Activated CD8-positive, alpha-beta memory T cell treated with anti-CD3 and anti-CD28 coated beads for 1 hour (primary cell): ENCODE results near the gene PHLDA1.
"Not testable (repeated sequence)": the region's sequence is repeated elsewhere in the genome, so short reads cannot be mapped to it uniquely, and the experiment has no call there.

Experiments used
- DNase-seq, 2 donors: peaks; one replicate each; pipeline ENCODE4 v3.0.0-alpha.2; 2020; ENCODE audit warnings: low read depth in 1 of 2; ENCODE audit errors: extremely low read depth in 1 of 2

The PHLDA1 gene

DNA sequence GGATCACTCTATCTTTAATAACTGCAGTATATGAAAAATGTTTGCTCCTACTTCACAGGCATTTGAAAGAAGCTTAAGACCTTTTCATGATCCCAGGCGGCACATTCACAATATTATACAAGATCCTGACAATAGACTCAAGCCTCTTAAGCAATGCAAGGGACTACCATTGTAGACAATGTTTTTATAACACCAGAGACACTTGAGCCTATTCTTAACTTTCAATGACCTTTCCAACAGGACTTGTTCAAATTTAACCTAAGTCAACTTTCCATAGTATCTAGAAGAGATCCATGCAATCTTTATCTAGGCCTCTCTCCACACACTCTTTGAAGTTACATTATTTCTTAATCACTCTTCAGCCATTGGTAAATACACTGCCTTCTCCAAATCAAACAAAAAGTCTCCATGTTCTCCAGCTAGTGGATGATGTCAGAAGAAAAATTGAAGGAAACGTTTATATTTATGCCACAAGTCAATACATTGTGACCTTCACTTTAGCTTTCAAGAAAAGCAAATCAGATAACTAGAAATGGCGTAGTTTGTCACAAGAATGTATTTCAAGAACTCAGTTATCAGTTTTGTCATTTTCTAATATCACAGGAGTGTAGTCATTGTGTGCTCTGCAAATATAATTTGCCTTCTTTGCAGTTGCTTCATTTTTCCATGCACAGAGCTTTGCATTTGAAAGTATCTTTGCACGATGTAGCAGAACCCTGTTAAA is 41.2 kb downstream of the PHLDA1 start:
- DNase-seq: no peak

DNA sequence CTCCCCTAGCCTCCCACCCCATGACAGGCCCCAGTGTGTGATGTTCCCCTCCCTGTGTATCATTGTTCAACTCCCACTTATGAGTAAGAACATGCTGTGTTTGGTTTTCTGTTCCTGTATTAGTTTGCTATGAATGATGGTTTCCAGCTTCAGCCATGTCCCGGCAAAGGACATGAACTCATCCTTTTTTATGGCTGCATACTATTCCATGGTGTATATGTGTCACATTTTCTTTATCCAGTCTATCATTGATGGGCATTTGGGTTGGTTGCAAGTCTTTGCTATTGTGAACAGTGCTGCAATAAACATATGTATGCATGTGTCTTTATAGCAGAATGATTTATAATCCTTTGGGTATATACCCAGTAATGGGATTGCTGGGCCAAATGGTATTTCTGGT is 43.9 kb downstream of the PHLDA1 start:
- DNase-seq: not testable (repeated sequence)

DNA sequence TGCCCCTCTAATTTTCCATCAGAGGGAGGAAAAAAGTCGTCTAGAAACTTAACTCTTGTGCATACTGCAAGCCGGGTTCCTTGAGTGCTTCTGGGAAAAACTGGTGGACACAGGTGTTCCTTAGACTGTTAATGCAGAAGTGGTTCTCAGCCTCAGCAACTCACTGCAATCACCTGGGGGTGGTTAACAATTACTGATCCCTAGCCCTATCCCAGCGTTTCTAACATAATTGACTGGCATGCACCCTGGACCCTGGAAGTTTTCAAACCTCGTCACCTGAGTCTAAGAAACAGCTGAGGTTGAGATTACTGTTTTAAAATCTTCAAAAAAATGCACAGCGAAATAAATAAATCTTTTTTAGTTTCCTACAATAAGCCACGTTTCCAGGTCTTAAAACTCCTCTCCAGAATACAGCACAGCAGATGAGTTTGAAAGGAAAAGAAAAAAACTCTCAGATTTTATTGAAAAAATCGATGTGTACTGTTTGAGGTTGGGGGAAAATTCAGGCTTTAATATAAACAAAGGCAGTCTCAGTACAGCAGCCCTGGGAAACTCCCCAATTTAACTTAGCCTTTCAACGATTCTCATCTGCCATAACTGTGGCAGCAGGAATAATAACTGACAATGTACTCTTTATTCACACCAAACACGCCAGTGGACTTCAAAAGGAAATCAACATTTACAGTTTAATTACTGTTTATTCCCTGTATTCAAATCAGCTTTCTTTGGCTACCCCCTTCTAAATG is 45.4 kb downstream of the PHLDA1 start:
- DNase-seq: no peak

- DNase-seq: no peak
These were observed 46.0 kb downstream of the PHLDA1 start for GRCh38 chr12:75985566-75985965.

DNA sequence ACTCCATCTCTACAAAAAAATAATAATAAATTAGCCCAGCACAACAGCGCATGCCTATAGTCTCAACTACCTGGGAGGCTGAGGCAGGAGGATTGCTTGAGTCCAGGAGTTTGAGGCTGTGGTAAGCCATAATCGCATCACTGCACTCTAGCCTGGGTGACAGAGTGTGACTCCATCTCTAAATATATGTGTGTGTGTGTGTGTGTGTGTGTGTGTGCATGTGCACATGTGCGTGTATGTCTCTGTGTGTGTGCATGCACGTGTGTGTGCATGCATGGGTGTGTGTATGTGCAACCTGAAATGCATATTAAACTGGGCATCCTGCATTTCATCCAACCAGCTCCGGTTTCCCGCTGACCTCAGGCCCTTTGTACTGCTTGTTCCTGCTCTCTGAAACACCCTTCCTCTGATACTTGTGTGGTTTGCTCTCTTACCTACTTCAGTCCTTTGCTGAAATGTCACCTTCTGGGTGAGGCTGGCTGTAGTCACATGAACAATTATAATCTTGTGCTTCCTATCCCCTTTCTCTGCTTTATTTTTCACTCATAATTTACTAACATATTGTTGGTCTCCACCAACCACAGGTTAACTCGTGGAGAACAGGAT is 46.9 kb downstream of the PHLDA1 start:
- no peak for DNase-seq

GRCh38 chr12:75983851-75984250 is 47.7 kb downstream of the PHLDA1 start:
- not testable (repeated sequence) for DNase-seq

DNA sequence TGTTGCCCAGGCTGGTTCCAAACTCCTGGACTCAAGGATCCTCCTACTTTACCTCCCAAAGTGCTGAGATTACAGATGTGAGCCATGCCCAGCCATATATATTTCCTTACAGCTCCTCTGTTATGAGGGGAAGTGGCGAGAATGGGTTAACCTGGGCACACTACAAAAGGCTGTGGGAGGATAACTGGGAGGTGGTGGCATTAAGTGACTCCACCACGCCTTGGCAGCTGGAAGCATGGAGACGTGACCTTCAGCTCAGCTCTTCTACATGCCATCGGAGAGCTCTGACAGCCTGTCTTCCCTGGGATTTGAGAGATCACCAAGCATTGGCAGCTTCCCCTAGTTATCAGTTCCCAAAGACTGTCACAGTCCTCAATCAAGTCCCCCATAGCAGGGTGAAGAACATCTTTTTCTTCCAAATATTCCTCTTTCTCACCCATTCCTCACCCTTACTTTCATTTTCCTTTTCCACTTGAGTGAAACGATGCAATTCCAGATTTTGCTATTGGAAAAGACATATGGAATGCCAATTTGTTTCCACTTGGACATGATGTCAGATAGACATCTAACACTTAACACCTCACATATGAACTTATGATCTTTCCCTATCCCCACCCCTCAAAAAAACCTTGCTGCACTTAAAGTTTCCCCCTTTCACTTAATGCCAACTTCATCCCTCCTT is 48.5 kb downstream of the PHLDA1 start:
- DNase-seq: no peak

- no peak for DNase-seq
These were observed 49.4 kb downstream of the PHLDA1 start for GRCh38 chr12:75982169-75982564.

- no peak for DNase-seq
These were observed 50.1 kb downstream of the PHLDA1 start for GRCh38 chr12:75981247-75982168.

DNA sequence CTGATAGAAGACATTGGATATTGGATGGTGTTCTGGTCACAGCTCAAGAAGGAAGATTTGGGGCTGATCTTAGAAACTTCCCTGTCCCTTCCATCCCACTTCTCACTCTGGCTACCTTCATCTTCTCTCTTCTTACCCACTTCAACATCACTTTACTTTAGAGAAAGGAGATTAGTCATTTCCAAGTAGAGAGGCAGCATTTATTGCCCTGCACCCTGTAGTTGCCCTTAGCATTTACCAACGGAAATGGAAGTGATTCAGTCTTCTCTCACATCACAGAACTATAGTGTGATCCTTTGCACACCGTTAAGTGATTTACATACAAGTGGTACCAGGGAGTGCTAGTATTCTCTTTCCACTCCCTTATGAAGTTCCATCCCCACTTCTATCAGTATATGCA is 52.4 kb downstream of the PHLDA1 start:
- no peak for DNase-seq

GRCh38 chr12:75978677-75979076 is 52.9 kb downstream of the PHLDA1 start:
- DNase-seq: no peak

DNA sequence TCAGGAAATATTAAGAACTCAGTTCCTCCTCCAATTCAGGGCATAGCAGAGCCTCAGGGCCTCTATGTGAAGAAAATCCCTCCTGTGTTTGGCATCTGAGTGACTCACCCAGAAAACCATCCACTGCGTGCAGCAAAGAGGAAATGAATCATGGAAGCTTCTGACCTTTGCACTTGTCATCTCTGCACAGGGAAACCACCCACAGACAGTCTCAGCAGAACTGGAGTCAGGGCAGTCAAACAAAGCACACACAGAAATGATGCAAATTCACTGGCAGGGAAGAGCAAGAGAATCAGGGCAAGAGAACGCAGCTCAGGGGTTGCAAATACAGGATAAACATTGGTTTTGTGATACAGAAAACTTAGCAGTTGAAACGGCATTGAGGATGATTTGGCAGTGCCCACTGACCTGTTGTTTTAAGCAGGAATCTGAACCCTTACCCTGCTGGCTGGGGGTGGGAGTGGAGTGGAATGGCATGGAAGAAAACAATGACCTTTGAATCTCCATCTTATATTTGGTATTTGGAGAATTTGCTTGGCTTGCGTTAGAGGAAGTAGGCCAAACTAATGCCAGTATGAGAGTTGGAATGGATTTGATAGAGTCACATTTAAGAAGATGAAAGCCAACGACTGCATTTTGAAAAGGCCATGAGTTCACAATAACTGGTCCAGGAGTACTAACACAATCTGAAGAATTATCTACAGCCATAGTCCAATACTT is 53.5 kb downstream of the PHLDA1 start:
- peak; percentile 23 to 46 for DNase-seq

GRCh38 chr12:75977590-75977951 is 54.0 kb downstream of the PHLDA1 start:
- no peak for DNase-seq

DNA sequence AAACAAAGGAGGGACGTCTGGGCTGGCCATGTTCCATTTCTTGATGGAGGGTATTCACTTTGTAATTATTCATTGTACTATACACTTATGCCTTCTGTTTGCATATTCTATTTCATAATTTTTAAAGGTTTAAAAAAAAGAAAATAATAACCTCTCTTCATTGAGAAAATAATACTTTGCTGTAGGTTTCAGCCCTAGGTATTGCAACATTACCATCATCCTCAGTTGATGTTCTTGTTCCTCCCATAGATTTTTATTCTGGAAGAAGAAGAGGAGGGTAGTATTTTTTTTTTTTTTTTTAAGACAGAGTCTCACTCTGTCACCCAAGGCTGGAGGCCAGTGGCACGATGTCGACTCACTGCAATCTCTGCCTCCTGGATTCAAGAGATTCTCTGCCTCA is 54.7 kb downstream of the PHLDA1 start:
- DNase-seq: no peak

DNA sequence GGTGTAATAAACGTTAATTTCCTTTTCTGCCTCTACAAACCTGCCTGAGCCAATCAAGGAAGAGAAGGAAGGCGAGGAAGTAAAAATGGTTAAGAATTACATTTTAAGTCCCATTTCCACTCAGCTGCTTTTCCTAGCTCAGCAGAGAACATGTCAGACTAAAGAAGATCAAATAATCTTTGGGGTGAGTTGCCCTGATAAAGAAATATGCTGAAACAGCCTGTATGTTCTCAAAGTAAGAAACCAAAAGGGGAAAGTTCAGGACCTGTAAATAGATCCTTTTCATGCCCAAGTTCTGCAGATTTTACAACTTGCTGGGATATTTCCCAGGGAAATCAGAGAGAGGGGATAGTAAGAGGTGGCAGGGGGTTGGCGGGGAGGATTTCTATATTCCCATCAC is 55.5 kb downstream of the PHLDA1 start:
- no peak for DNase-seq

DNA sequence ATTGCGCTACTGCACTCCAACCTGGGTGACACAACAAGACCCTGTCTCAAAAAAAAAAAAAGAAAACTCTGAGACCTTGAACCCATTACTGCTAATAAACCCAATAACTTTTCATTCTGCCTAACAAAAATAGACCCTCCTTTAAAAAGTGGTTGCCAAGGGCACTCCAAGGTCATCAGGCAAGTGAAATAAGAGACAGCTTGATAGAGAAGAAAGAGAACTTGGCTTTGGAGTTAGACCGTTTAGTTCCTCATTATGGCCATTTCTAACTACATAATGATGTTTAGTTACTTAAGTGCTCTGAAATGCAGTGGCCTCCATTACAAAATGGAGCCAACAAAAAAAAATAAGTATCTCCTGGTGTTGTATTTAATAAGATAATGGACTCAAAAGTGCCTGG is 55.9 kb downstream of the PHLDA1 start:
- DNase-seq: no peak
